T-cell (primary cell): ENCODE data around the gene GLUD1. TPM values are rescaled to one million over a fixed set of nuclear protein-coding genes. Genes with fewer than 3 reads are reported as not detected.
A peak's percentile ranks its signal among the peaks of the same experiment; 100 is the strongest.
"Not testable (repeated sequence)": the region's sequence is repeated elsewhere in the genome, so short reads cannot be mapped to it uniquely, and the experiment has no call there.

Experiments
- ATAC-seq, 4 experiments: fragments of 200-7000 bp in 3 of 4; fragments of 150-1000 bp in 1 of 4; cut with Tn5 transposase; replicated peaks in 1 of 4; 1 replicate in 3 of 4; 2 replicates in 1 of 4; pipeline ENCODE4 v1.10.0; 2021; ENCODE audit warnings: moderate library complexity in 3 of 4, mild to moderate bottlenecking in 2 of 4, moderate number of reproducible peaks in 1 of 4
- CTCF ChIA-PET, 2 donors: fragments of 300-600 bp; sonication (Branson Sonifier 250); formaldehyde crosslinking; loops; one replicate each; lab custom pipeline; 2022; ENCODE audit warnings: antibody characterized with exemption in 2 of 2; lab: Charles Lee
- POLR2A ChIA-PET, 2 donors: fragments of 300-600 bp; sonication (Branson Sonifier 250); formaldehyde crosslinking; loops; one replicate each; lab custom pipeline; 2022; ENCODE audit warnings: antibody characterized with exemption in 2 of 2; lab: Charles Lee
- DNase-seq, 35 experiments: peaks; one replicate each; pipeline versions ENCODE4 v3.0.0 to v3.0.0-alpha.2; 2013 to 2023
- H3K27ac ChIP-seq: one replicate; pipeline ENCODE4 v1.5.1; 2013; ENCODE audit warnings: low read length
- H3K27me3 ChIP-seq, 2 experiments: replicated peaks in 1 of 2; 1 replicate in 1 of 2; 2 replicates in 1 of 2; pipeline versions ENCODE4 v1.6.1 to v1.7.0; 2013; ENCODE audit warnings: low read length in 1 of 2, mixed read lengths in 1 of 2; ENCODE audit not compliant: control insufficient read depth in 2 of 2, insufficient read depth in 2 of 2; ENCODE audit errors: extremely low read depth in 1 of 2
- H3K36me3 ChIP-seq, 2 donors: 1 replicate in 1 of 2; 2 replicates in 1 of 2; pipeline versions ENCODE4 v1.6.1 to v1.7.0; 2013; ENCODE audit warnings: low read length in 1 of 2; ENCODE audit not compliant: control insufficient read depth in 2 of 2, insufficient read depth in 1 of 2; ENCODE audit errors: extremely low read depth in 1 of 2
- H3K4me1 ChIP-seq, 2 experiments: 1 replicate in 1 of 2; 2 replicates in 1 of 2; pipeline versions ENCODE4 v1.6.1 to v1.7.0; 2013; ENCODE audit warnings: low read length in 2 of 2, mixed read lengths in 1 of 2; ENCODE audit not compliant: insufficient read depth in 2 of 2, control insufficient read depth in 1 of 2; ENCODE audit errors: extremely low read depth in 1 of 2
- H3K4me3 ChIP-seq, 2 donors: 1 replicate in 1 of 2; 2 replicates in 1 of 2; pipeline versions ENCODE4 v1.5.1 to v1.7.0; 2013; ENCODE audit warnings: mild to moderate bottlenecking in 2 of 2, low read length in 1 of 2, moderate library complexity in 1 of 2; ENCODE audit not compliant: control insufficient read depth in 1 of 2; ENCODE audit errors: extremely low read depth in 1 of 2
- H3K9me3 ChIP-seq: 2 replicates; pipeline ENCODE4 v1.7.0; 2013
- H3K27ac Mint-ChIP-seq, 2 donors: one replicate each; pipeline ENCODE4 v1.8.0; 2020 to 2021; ENCODE audit warnings: mild to moderate bottlenecking in 2 of 2, mixed read lengths in 2 of 2
- H3K27me3 Mint-ChIP-seq, 2 donors: one replicate each; pipeline ENCODE4 v1.8.0; 2021 to 2022; ENCODE audit warnings: mixed read lengths in 2 of 2
- H3K36me3 Mint-ChIP-seq: one replicate; pipeline ENCODE4 v1.8.0; 2021; ENCODE audit warnings: mixed read lengths
- H3K4me1 Mint-ChIP-seq, 3 donors: one replicate each; pipeline ENCODE4 v1.8.0; 2020 to 2022; ENCODE audit warnings: mixed read lengths in 3 of 3, mild to moderate bottlenecking in 1 of 3
- H3K4me3 Mint-ChIP-seq, 3 donors: one replicate each; pipeline ENCODE4 v1.8.0; 2020 to 2022; ENCODE audit warnings: mild to moderate bottlenecking in 3 of 3, mixed read lengths in 3 of 3, moderate library complexity in 3 of 3
- H3K9me3 Mint-ChIP-seq, 3 donors: one replicate each; pipeline ENCODE4 v1.8.0; 2020 to 2022; ENCODE audit warnings: mixed read lengths in 3 of 3
- WGBS: methylation state at CpG from one replicate; pipeline ENCODE4 v1.1.5; 2013; ENCODE audit warnings: missing lambda C conversion rate; ENCODE audit not compliant: insufficient coverage; 5-methylcytosine and 5-hydroxymethylcytosine counted together
- total RNA-seq, 35 experiments: library from RNA in 6 of 35; stranded (reverse) in 6 of 35; fragments of 120-200 nt in 1 of 35; gene quantifications; one replicate each; pipeline versions ENCODE4 v1.2.1 to v1.2.4 and lab custom pipeline; 2013 to 2026

The GLUD1 gene
- total RNA-seq, 5 donors from 2014 or later (not counting 1 experiment from before 2014, with no cell fraction given) = 71.0 to 89.2 (median 82.9) TPM

GRCh38 chr10:87092861-87093631, 1.6 kb downstream of the GLUD1 start:
- peak overlapping the region; percentile 46 to 70 for H3K4me3 ChIP-seq
- H3K27ac Mint-ChIP-seq = peak overlapping the region; percentile 89 to 91
- no peaks in the 10 kb centered on the region for H3K27me3 Mint-ChIP-seq
- H3K4me1 ChIP-seq = peaks cover 16 to 30% of the 10 kb centered on the region in 2 experiments
- ATAC-seq (no peak), DNase-seq (peak in 8 of 35 experiments; percentile 3 to 55 (median 11))
- H3K36me3 Mint-ChIP-seq = peaks cover 22% of the 10 kb centered on the region
- ChIA-PET POLR2A (interaction anchor here (0.6 to 1.8 kb wide), 4 partner anchors 9 to 1595 kb away, joined by 3 to 10 read pairs (median 4); no protein-coding TSS in a partner anchor), CTCF (interaction anchor here in 1 of 2 donors (1.0 kb wide), 1 partner anchor 8 kb away, joined by 4 read pairs; no protein-coding TSS in a partner anchor)
- no peaks in the 10 kb centered on the region for H3K9me3 ChIP-seq
- H3K27ac ChIP-seq = peak overlapping the region; percentile 67
- peak overlapping the region; percentile 85 to 91 (median 90) for H3K4me3 Mint-ChIP-seq
- H3K36me3 ChIP-seq = no peaks in the 10 kb centered on the region
- H3K27me3 ChIP-seq = no peaks in the 10 kb centered on the region
- no peaks in the 10 kb centered on the region for H3K9me3 Mint-ChIP-seq
- H3K4me1 Mint-ChIP-seq = peaks cover 62 to 76% (median 70%) of the 10 kb centered on the region in 3 donors
- WGBS = 9% methylated on average over 6 of the region's 9 CpGs

- ChIA-PET POLR2A (interaction anchor here in 1 of 2 donors (1.0 to 1.8 kb wide), 2 partner anchors 8 to 15 kb away, joined by 4 to 10 read pairs; no protein-coding TSS in a partner anchor), CTCF (interaction anchor here (1.0 to 1.1 kb wide), 2 partner anchors 8 to 153 kb away, joined by 4 to 5 read pairs; no protein-coding TSS in a partner anchor)
- Mint-ChIP-seq H3K27me3 (no peaks in the 10 kb centered on the region), H3K4me1 (peaks cover 68 to 80% (median 74%) of the 10 kb centered on the region in 3 donors), H3K9me3 (no peaks in the 10 kb centered on the region), H3K36me3 (peaks cover 25% of the 10 kb centered on the region), H3K27ac (peak overlapping the region; percentile 89 to 91), H3K4me3 (peak overlapping the region; percentile 85 to 91 (median 90))
- H3K27me3 ChIP-seq = no peaks in the 10 kb centered on the region
- DNase-seq = peak in 3 of 35 experiments; percentile 10 to 47 (median 20)
- H3K27ac ChIP-seq = peak overlapping the region; percentile 67
- 47% methylated on average over 3 of the region's 7 CpGs for WGBS
- H3K4me3 ChIP-seq = peak overlapping the region in 1 of 2 donors; percentile 70
- no peaks in the 10 kb centered on the region for H3K36me3 ChIP-seq
- peaks cover 16 to 30% of the 10 kb centered on the region in 2 experiments for H3K4me1 ChIP-seq
- ATAC-seq = no peak
- no peaks in the 10 kb centered on the region for H3K9me3 ChIP-seq
Measured at GRCh38 chr10:87092376-87092860, 2.2 kb downstream of the GLUD1 start.

GRCh38 chr10:87090779-87091178, 3.9 kb downstream of the GLUD1 start:
- Mint-ChIP-seq H3K27ac (peak overlapping the region in 1 of 2 donors; percentile 48), H3K27me3 (no peaks in the 10 kb centered on the region), H3K4me1 (peaks cover 77 to 81% (median 78%) of the 10 kb centered on the region in 3 donors), H3K4me3 (peak overlapping the region in 1 of 3 donors; percentile 85), H3K9me3 (no peaks in the 10 kb centered on the region), H3K36me3 (peaks cover 29% of the 10 kb centered on the region)
- Histone ChIP-seq H3K4me3 (no peak overlapping the region), H3K36me3 (peaks cover 0 to 4% of the 10 kb centered on the region in 2 donors), H3K4me1 (peaks cover 15 to 23% of the 10 kb centered on the region in 2 experiments), H3K9me3 (no peaks in the 10 kb centered on the region), H3K27ac (no peak overlapping the region), H3K27me3 (no peaks in the 10 kb centered on the region)
- WGBS = no CpG with 5 or more reads among the region's 4 CpGs
- DNase-seq (no peak), ATAC-seq (no peak)
- POLR2A ChIA-PET = no interaction called here
- CTCF ChIA-PET = no interaction called here

- Mint-ChIP-seq H3K27ac (peak overlapping the region; percentile 5 to 36), H3K4me3 (no peak overlapping the region), H3K36me3 (peaks cover 33% of the 10 kb centered on the region), H3K4me1 (peaks cover 82 to 87% (median 86%) of the 10 kb centered on the region in 3 donors), H3K9me3 (no peaks in the 10 kb centered on the region), H3K27me3 (no peaks in the 10 kb centered on the region)
- no peak overlapping the region for H3K27ac ChIP-seq
- WGBS = 100% methylated on average over 1 of the region's 4 CpGs
- ChIA-PET POLR2A (no interaction called here), CTCF (no interaction called here)
- H3K36me3 ChIP-seq = peaks cover 0 to 4% of the 10 kb centered on the region in 2 donors
- no peaks in the 10 kb centered on the region for H3K27me3 ChIP-seq
- DNase-seq = no peak
- H3K9me3 ChIP-seq = no peaks in the 10 kb centered on the region
- ATAC-seq = no peak
- no peak overlapping the region for H3K4me3 ChIP-seq
- peaks cover 14 to 23% of the 10 kb centered on the region in 2 experiments for H3K4me1 ChIP-seq
Measured at GRCh38 chr10:87089746-87090145, 4.9 kb downstream of the GLUD1 start.

GRCh38 chr10:87085537-87085936, 9.1 kb downstream of the GLUD1 start:
- CTCF ChIA-PET = interaction anchor here (0.6 to 1.3 kb wide), 3 partner anchors 7 to 28 kb away, joined by 3 to 4 read pairs (median 4); no protein-coding TSS in a partner anchor
- no peak overlapping the region for H3K4me3 ChIP-seq
- no peak overlapping the region for H3K4me3 Mint-ChIP-seq
- H3K27me3 Mint-ChIP-seq = no peaks in the 10 kb centered on the region
- POLR2A ChIA-PET = interaction anchor here (0.6 to 0.7 kb wide), 6 partner anchors 10 to 1902 kb away, joined by 3 to 13 read pairs (median 5); partner anchors contain the start of gene SHLD2 (in 1 of the 2)
- DNase-seq (no peak), ATAC-seq (no peak)
- no peaks in the 10 kb centered on the region for H3K9me3 Mint-ChIP-seq
- no peaks in the 10 kb centered on the region for H3K9me3 ChIP-seq
- H3K27ac Mint-ChIP-seq = peak overlapping the region; percentile 2 to 53
- no peaks in the 10 kb centered on the region for H3K27me3 ChIP-seq
- no peak overlapping the region for H3K27ac ChIP-seq
- H3K4me1 Mint-ChIP-seq = peaks cover 79 to 82% (median 80%) of the 10 kb centered on the region in 3 donors
- H3K36me3 Mint-ChIP-seq = peaks cover 36% of the 10 kb centered on the region
- H3K4me1 ChIP-seq = peaks cover 4 to 16% of the 10 kb centered on the region in 2 experiments
- H3K36me3 ChIP-seq = peaks cover 0 to 4% of the 10 kb centered on the region in 2 donors
- no CpG with 5 or more reads among the region's 1 CpG for WGBS

- Mint-ChIP-seq H3K4me1 (peaks cover 67 to 73% (median 70%) of the 10 kb centered on the region in 3 donors), H3K4me3 (peak overlapping the region; percentile 3 to 34 (median 6)), H3K27ac (peak overlapping the region; percentile 77 to 81), H3K36me3 (peaks cover 30% of the 10 kb centered on the region)
- ATAC-seq = peak; percentile 60 to 78 (median 62)
- not testable (repeated sequence) for H3K27me3 Mint-ChIP-seq, H3K36me3 ChIP-seq, H3K9me3 Mint-ChIP-seq, H3K27me3 ChIP-seq, H3K4me3 ChIP-seq, H3K9me3 ChIP-seq
- ChIA-PET CTCF (interaction anchor here (0.6 to 1.7 kb wide), 4 partner anchors 9 to 120 kb away, joined by 3 to 5 read pairs (median 4); partner anchors contain the start of gene SHLD2 (in 1 of the 2)), POLR2A (interaction anchor here (0.5 to 1.8 kb wide), 4 partner anchors 8 to 931 kb away, joined by 6 to 10 read pairs (median 7); partner anchors contain the start of gene SHLD2 (in 1 of the 2))
- H3K4me1 ChIP-seq = peaks cover 4 to 16% of the 10 kb centered on the region in 2 experiments
- peak in 1 of 35 experiments; percentile 45 for DNase-seq
- peak overlapping the region; percentile 69 for H3K27ac ChIP-seq
Measured at GRCh38 chr10:87084291-87084782, 10.3 kb downstream of the GLUD1 start.
